Stimulated activated naive CD8-positive, alpha-beta T cell treated with anti-CD3 and anti-CD28 coated beads, Interleukin-15, Interleukin-2, amounts not matched to agents 100 ng/mL and 50 ng/mL, for 24 hours (primary cell): ENCODE results near the gene ZBTB42.

Source experiments
- H3K27ac Mint-ChIP-seq: one replicate; pipeline ENCODE4 v1.8.0; 2021; ENCODE audit warnings: mild to moderate bottlenecking, mixed read lengths
- H3K27me3 Mint-ChIP-seq: one replicate; pipeline ENCODE4 v1.8.0; 2021; ENCODE audit warnings: mixed read lengths
- H3K36me3 Mint-ChIP-seq: one replicate; pipeline ENCODE4 v1.8.0; 2021; ENCODE audit warnings: low read depth, mixed read lengths
- H3K4me1 Mint-ChIP-seq: one replicate; pipeline ENCODE4 v1.8.0; 2021; ENCODE audit warnings: low read depth, mixed read lengths
- H3K4me3 Mint-ChIP-seq: one replicate; pipeline ENCODE4 v1.8.0; 2021; ENCODE audit warnings: mild to moderate bottlenecking, mixed read lengths
- H3K9me3 Mint-ChIP-seq: one replicate; pipeline ENCODE4 v1.8.0; 2021; ENCODE audit warnings: mixed read lengths

Gene ZBTB42

GRCh38 chr14:104775073-104775489, 25.8 kb upstream of the ZBTB42 start:
- no peak overlapping the region for H3K27ac Mint-ChIP-seq
- H3K36me3 Mint-ChIP-seq, result peaks cover 26% of the 10 kb centered on the region
- no peaks in the 10 kb centered on the region for H3K27me3 Mint-ChIP-seq
- H3K4me3 Mint-ChIP-seq, result no peak overlapping the region
- no peaks in the 10 kb centered on the region for H3K4me1 Mint-ChIP-seq
- H3K9me3 Mint-ChIP-seq, result peaks cover 3% of the 10 kb centered on the region

GRCh38 chr14:104776481-104776880, 24.4 kb upstream of the ZBTB42 start:
- H3K9me3 Mint-ChIP-seq, result no peaks in the 10 kb centered on the region
- H3K4me3 Mint-ChIP-seq, result no peak overlapping the region
- no peaks in the 10 kb centered on the region for H3K27me3 Mint-ChIP-seq
- no peak overlapping the region for H3K27ac Mint-ChIP-seq
- peaks cover 15% of the 10 kb centered on the region for H3K36me3 Mint-ChIP-seq
- H3K4me1 Mint-ChIP-seq, result no peaks in the 10 kb centered on the region

GRCh38 chr14:104776961-104777807, 23.7 kb upstream of the ZBTB42 start:
- H3K36me3 Mint-ChIP-seq, result peaks cover 8% of the 10 kb centered on the region
- H3K4me1 Mint-ChIP-seq, result no peaks in the 10 kb centered on the region
- no peak overlapping the region for H3K27ac Mint-ChIP-seq
- no peaks in the 10 kb centered on the region for H3K27me3 Mint-ChIP-seq
- H3K4me3 Mint-ChIP-seq, result no peak overlapping the region
- H3K9me3 Mint-ChIP-seq, result no peaks in the 10 kb centered on the region

GRCh38 chr14:104777808-104778249, 23.1 kb upstream of the ZBTB42 start:
- Mint-ChIP-seq H3K27ac (no peak overlapping the region), H3K9me3 (no peaks in the 10 kb centered on the region), H3K4me1 (no peaks in the 10 kb centered on the region), H3K4me3 (no peak overlapping the region), H3K36me3 (peaks cover 2% of the 10 kb centered on the region), H3K27me3 (no peaks in the 10 kb centered on the region)

- Mint-ChIP-seq H3K4me1 (no peaks in the 10 kb centered on the region), H3K36me3 (no peaks in the 10 kb centered on the region), H3K27ac (no peak overlapping the region), H3K9me3 (no peaks in the 10 kb centered on the region), H3K27me3 (no peaks in the 10 kb centered on the region), H3K4me3 (no peak overlapping the region)
Observed at GRCh38 chr14:104778694-104779331, 22.1 kb upstream of the ZBTB42 start.

GRCh38 chr14:104779776-104780512, 21.0 kb upstream of the ZBTB42 start:
- H3K4me1 Mint-ChIP-seq, result no peaks in the 10 kb centered on the region
- no peaks in the 10 kb centered on the region for H3K27me3 Mint-ChIP-seq
- H3K27ac Mint-ChIP-seq, result no peak overlapping the region
- H3K36me3 Mint-ChIP-seq, result no peaks in the 10 kb centered on the region
- no peak overlapping the region for H3K4me3 Mint-ChIP-seq
- no peaks in the 10 kb centered on the region for H3K9me3 Mint-ChIP-seq

- Mint-ChIP-seq H3K4me3 (no peak overlapping the region), H3K36me3 (no peaks in the 10 kb centered on the region), H3K9me3 (no peaks in the 10 kb centered on the region), H3K27me3 (no peaks in the 10 kb centered on the region), H3K4me1 (no peaks in the 10 kb centered on the region), H3K27ac (no peak overlapping the region)
Observed at GRCh38 chr14:104780513-104781030, 20.3 kb upstream of the ZBTB42 start.

- Mint-ChIP-seq H3K9me3 (no peaks in the 10 kb centered on the region), H3K36me3 (no peaks in the 10 kb centered on the region), H3K4me3 (no peak overlapping the region), H3K27me3 (no peaks in the 10 kb centered on the region), H3K27ac (no peak overlapping the region), H3K4me1 (peaks cover 2% of the 10 kb centered on the region)
Observed at GRCh38 chr14:104781271-104782077, 19.4 kb upstream of the ZBTB42 start.

GRCh38 chr14:104782086-104782807, 18.7 kb upstream of the ZBTB42 start:
- H3K9me3 Mint-ChIP-seq, result no peaks in the 10 kb centered on the region

GRCh38 chr14:104782808-104783139, 18.1 kb upstream of the ZBTB42 start:
- peaks cover 8% of the 10 kb centered on the region for H3K4me1 Mint-ChIP-seq
- H3K36me3 Mint-ChIP-seq, result no peaks in the 10 kb centered on the region
- no peak overlapping the region for H3K4me3 Mint-ChIP-seq
- H3K27ac Mint-ChIP-seq, result no peak overlapping the region
- H3K9me3 Mint-ChIP-seq, result no peaks in the 10 kb centered on the region
- H3K27me3 Mint-ChIP-seq, result no peaks in the 10 kb centered on the region

More at GRCh38 chr14:104782086-104782807, 18.7 kb upstream of the ZBTB42 start:
- Mint-ChIP-seq H3K27ac (no peak overlapping the region), H3K4me1 (peaks cover 8% of the 10 kb centered on the region), H3K27me3 (no peaks in the 10 kb centered on the region), H3K36me3 (no peaks in the 10 kb centered on the region), H3K4me3 (no peak overlapping the region)

GRCh38 chr14:104783484-104784217, 17.2 kb upstream of the ZBTB42 start:
- Mint-ChIP-seq H3K27me3 (no peaks in the 10 kb centered on the region), H3K4me3 (no peak overlapping the region), H3K9me3 (no peaks in the 10 kb centered on the region), H3K27ac (no peak overlapping the region), H3K36me3 (no peaks in the 10 kb centered on the region), H3K4me1 (peaks cover 8% of the 10 kb centered on the region)

GRCh38 chr14:104784218-104784568, 16.7 kb upstream of the ZBTB42 start:
- Mint-ChIP-seq H3K36me3 (no peaks in the 10 kb centered on the region), H3K4me1 (peaks cover 8% of the 10 kb centered on the region), H3K27ac (no peak overlapping the region), H3K9me3 (no peaks in the 10 kb centered on the region), H3K27me3 (no peaks in the 10 kb centered on the region), H3K4me3 (no peak overlapping the region)

- H3K27ac Mint-ChIP-seq, result no peak overlapping the region
- no peaks in the 10 kb centered on the region for H3K36me3 Mint-ChIP-seq
- peaks cover 8% of the 10 kb centered on the region for H3K4me1 Mint-ChIP-seq
- H3K4me3 Mint-ChIP-seq, result no peak overlapping the region
- H3K27me3 Mint-ChIP-seq, result no peaks in the 10 kb centered on the region
- H3K9me3 Mint-ChIP-seq, result no peaks in the 10 kb centered on the region
Observed at GRCh38 chr14:104784846-104785707, 15.8 kb upstream of the ZBTB42 start.
